DMS79 treated with DMSO at 0.1 percent for 48 hours (cell line): ENCODE data around the gene LRRTM1.

Source experiments
- DNase-seq: peaks from one replicate; lab custom pipeline; 2025; lab: John Stamatoyannopoulos, UW

The LRRTM1 gene

GRCh38 chr2:80302314-80303005 lies 2.1 kb downstream of the LRRTM1 start:
- DNase-seq: no peak

- no peak for DNase-seq
Measured at GRCh38 chr2:80302001-80302313, 2.6 kb downstream of the LRRTM1 start.

DNA sequence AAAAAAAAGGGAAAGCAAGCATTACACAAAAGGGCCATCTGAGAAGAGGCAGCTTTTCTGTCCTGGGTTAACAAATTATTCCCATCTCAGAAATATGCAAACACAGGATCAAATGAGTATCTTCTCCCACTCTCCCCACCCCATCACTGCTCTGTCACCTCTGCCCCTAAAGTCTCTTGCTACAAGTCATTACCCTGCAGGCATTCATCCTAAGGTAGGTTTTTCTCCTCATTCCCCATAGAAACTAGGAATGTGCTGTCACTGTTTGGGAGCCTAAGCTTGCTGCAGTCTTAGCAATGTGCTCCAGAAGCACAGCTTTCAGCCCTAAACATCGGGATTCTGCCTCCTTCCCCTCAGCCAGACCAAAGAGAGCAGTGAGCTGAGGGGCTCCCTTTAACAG lies 3.6 kb downstream of the LRRTM1 start:
- no peak for DNase-seq

DNA sequence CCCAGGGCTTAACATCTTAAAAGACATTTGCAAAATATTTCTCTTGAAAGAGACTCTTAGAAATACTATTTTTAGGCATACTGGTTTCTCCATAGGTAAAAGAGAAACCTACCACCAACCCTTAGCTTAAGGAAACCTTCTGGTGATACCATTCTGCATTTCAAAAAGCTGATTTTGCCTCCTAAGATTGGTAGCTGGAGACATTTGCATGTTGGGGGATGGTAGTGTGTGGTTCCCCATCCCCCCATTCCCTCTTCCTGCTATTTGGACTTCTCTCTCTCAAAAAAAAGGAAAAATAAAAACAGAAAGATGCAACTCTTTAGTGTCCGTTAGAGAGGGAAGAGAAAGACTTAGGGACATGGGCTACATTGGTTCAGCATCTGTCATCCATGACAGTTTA lies 4.2 kb downstream of the LRRTM1 start:
- DNase-seq: no peak

DNA sequence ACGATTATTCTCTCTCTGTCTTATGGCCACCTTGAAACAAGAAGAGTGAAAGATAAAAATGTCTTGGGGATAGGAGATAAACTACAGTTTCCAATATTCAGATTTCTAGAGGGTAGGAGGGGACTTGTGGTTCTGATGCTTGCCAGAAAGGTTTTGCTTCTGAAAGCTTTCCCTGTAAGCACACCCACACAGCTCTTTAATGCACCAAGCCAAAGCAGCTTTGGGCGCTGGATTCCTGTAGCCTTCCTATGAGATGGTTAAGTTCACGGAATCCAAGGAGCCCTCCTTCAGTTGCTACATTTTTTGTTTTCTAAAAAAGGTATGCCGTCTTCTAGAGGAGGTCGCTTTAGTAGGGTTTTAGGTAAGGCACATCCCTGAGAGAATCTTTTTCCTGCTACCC lies 4.9 kb downstream of the LRRTM1 start:
- no peak for DNase-seq

DNA sequence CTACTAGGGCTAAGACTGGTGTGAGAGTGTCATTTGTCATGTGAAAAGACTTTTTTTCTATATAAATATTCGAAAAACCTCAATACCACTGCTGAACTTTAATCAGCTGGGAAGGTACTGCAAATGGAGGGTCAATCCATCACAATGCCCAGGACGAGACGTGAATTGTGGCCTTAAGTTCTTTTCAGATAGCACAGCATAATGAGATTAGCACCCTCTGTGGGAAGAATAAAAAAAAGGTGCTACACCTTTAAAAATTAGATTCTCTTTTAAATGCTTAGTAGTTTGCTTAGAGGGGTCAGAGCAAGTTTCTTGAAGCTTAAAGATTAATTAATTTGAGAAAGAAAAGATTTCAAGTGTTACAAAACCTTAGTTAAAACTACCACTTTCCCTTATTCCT lies 5.6 kb downstream of the LRRTM1 start:
- no peak for DNase-seq

DNA sequence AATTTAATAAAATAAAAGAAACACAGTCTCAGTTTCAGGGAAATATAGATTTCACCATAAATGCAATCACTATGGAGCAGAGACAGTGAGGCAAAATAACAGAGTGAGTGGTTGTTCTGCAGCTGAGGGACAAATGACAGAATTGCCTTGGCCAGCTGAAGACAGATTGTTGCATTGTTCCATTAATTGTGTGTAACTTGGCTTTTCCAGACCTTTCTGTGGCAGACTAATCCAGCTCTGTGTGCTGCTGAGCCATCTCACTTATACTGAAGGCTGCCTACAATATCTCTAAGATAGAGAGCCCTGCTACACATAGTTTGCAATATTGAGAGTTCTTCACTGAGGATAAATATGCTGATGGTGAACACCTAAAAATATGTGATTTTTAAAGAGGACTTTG lies 11.5 kb downstream of the LRRTM1 start:
- DNase-seq: no peak

GRCh38 chr2:80292474-80292873 lies 12.1 kb downstream of the LRRTM1 start:
- peak; percentile 24 for DNase-seq

GRCh38 chr2:80291656-80292055 lies 12.9 kb downstream of the LRRTM1 start:
- no peak for DNase-seq

GRCh38 chr2:80288576-80288975 lies 16.0 kb downstream of the LRRTM1 start:
- DNase-seq: peak; percentile 8

- DNase-seq: no peak
Measured at GRCh38 chr2:80281049-80281448, 23.5 kb downstream of the LRRTM1 start.

DNA sequence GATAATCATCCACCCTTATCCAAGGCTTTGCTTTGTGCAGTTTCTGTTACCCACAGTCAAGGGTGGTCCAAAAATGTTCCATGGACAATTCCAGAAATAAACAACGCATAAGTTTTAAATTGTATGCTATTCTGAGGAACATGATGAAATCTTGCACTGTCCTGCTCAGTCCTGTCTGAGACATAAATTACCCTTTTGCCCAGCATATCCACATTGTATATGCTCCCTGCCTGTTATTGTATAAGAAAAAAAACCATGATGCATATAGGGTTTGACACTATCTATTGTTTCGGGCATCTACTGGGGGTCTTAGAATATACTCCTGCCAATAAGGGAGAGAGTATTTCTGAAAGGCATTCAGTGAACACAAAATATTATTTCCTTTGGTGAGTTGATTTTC lies 24.0 kb downstream of the LRRTM1 start:
- DNase-seq: no peak

DNA sequence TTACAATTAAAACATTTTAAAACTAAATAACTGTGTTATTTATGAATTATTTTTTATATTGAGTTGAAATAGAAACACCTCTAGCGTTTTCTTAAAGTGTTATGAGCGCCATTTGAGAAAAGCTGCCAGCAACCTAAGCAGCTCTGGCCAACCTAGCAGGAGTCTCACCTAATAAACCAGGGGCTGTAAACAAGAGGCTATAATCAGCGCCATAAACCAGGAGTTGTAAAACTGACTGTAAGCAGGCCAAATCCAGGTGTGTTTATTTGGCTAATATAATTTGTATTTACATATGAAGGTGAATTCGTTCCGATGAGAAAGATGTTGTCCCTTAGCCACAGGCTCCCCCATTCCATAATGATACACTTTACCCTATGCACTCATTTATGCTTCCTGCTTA lies 34.7 kb downstream of the LRRTM1 start:
- DNase-seq: no peak

DNA sequence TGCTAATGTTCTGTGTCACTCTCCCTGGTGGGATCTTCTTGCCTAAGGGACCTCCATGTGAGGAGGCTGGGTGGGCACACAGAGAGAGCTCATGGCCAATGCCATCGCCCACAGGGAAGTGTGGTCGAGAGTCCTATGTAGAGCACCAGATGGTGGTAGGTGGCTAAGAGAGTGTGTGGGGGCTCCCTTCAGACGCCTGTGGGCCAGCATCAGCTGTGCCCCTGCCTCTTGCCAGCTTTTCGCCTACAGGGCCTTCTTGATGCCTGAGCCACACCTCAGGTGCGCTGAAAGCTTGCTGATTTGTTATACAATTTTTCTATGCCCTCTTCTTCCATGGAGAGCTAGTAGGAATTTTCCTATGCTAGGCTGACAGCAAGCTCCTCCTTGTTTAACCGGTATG lies 38.3 kb downstream of the LRRTM1 start:
- DNase-seq: no peak

DNA sequence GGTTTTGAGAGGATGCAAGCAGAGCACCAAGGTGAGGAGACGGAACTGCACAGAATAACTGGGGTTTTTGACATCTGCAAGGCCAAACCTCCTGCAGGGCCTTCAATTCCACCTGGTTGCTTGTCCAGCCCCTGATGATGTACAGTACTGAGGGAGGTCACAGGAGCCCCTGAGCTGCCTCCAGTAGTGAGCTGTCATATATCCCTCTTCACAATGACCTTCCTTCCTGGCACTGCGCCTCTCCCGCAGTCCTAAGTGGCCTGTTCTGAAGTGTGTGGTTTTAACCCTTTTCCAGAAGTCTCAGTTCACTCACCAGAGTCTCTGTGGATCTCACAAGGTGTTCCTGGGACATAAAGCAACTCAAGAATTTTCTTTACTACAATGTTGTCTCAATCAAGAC lies 45.3 kb downstream of the LRRTM1 start:
- DNase-seq: peak; percentile 13

DNA sequence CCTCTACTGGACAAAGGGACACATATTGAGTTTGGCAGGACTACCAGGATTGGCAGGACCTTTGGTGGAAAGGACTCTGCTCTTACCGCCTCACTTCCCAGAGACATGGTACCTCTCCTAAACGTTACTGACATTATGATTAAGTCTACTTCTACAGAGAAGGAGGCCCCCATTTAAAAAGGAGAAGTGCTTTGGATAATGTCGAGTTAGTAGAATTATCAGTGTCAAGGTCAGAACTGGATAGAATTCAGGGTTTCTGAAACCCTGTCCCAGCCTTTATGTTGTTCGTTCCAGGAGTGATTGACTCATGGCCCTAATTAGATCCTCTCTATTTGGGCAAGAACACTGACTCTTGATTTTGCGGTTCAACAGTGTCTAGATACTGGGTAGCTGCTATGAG lies 45.8 kb downstream of the LRRTM1 start:
- no peak for DNase-seq

DNA sequence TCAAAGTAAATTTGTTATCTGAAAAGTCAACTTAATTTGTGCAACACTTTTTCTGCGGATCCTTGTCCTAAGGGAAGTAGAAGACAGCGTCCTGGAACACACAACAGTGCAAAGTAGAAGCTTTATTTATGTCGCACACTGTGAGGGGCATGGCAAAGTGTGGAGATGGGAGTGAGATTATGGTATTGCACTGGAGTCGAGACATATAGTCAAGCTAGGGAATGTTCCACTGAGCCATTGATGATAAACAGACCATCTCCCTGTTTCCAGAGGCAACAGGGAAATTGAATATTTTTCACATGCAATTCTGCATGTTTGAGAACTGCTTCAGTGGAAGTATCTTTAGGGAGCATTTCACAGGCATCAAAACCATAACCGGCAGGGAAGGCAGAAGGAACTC lies 46.2 kb downstream of the LRRTM1 start:
- DNase-seq: no peak

DNA sequence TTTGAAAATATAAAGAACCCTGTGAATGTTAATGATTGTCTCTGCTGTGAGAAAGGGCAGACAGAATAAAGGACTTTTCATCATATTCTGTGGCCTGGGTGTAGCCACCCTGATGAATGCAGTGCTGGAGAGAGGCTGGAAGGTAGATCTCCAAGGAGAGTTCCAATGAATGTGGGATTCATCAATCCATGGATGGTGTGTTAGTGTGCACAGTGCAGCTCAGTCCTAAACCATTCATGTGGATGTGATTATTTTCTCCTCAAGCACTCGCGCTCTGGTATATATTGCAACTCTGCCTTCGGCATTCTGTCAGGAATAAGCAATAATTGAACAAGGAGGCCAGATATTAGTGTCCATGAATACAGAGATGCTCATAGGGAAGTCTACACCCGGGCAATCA lies 47.1 kb downstream of the LRRTM1 start:
- DNase-seq: no peak

- no peak for DNase-seq
Measured at GRCh38 chr2:80256782-80257167, 47.8 kb downstream of the LRRTM1 start.

GRCh38 chr2:80255918-80256781 lies 48.4 kb downstream of the LRRTM1 start:
- DNase-seq: peak; percentile 4

DNA sequence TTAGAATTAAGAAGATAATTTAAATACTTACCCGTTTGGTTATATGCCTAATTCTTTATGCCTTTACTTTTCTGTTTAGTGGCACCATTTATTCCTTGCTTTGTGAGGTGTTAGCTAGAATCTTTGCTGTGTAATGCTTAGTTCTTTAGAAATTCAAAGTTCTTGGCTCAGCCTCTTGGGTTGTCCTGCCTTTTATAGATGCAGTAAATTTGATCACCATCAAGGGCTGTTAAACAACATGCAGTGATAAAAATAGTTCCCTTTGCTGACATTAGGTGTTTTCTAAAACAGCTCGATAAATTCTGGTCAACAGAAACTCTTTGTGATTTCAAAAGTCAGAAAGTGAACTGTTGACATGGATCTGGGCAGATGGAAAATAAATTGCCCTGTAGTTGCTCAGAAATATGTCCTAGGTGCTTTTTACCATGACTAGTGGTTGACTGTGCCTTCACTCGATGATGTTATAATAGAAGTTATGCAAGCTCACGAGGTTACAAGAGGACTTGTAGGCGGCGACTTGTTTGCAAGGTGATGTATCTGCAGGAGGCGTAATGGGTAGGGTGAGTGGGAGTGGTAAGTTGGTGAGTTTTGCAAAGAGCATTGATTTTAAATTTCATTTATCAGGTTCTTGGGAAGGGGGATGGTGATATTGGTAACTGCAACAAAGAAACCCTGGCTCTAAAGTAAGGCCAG lies 52.1 kb downstream of the LRRTM1 start:
- DNase-seq: no peak
